UCSD-AML1 (cell line): ENCODE results near the gene SPACA7.

Source experiments
- DNase-seq: peaks from one replicate; lab custom pipeline; 2025; ENCODE audit not compliant: unreplicated experiment; lab: John Stamatoyannopoulos, UW

The SPACA7 gene

GRCh38 chr13:112376050-112376681, at the start of gene SPACA7:
Gene SPACA7 (plus strand): TSS chr13:112376355. CDS start chr13:112376386, 31 bp downstream.
- no peak for DNase-seq

- no peak for DNase-seq
Observed at GRCh38 chr13:112326821-112327370, 49.3 kb upstream of the SPACA7 start.

GRCh38 chr13:112328936-112329335, 47.2 kb upstream of the SPACA7 start:
- DNase-seq: no peak

- DNase-seq: no peak
Observed at GRCh38 chr13:112329376-112329775, 46.8 kb upstream of the SPACA7 start.

GRCh38 chr13:112330066-112330465, 46.1 kb upstream of the SPACA7 start:
- no peak for DNase-seq

GRCh38 chr13:112330479-112331381, 45.4 kb upstream of the SPACA7 start:
- DNase-seq: no peak

GRCh38 chr13:112331675-112332074, 44.5 kb upstream of the SPACA7 start:
- DNase-seq: no peak

GRCh38 chr13:112332727-112333126, 43.4 kb upstream of the SPACA7 start:
- no peak for DNase-seq

- no peak for DNase-seq
Observed at GRCh38 chr13:112333756-112334543, 42.2 kb upstream of the SPACA7 start.

GRCh38 chr13:112335135-112335534, 41.0 kb upstream of the SPACA7 start:
- no peak for DNase-seq

GRCh38 chr13:112341446-112341845, 34.7 kb upstream of the SPACA7 start:
- DNase-seq: no peak

- no peak for DNase-seq
Observed at GRCh38 chr13:112341976-112342735, 34.0 kb upstream of the SPACA7 start.

GRCh38 chr13:112342841-112343361, 33.3 kb upstream of the SPACA7 start:
- no peak for DNase-seq

- no peak for DNase-seq
Observed at GRCh38 chr13:112343591-112343990, 32.6 kb upstream of the SPACA7 start.

- DNase-seq: no peak
Observed at GRCh38 chr13:112345826-112346172, 30.4 kb upstream of the SPACA7 start.

- no peak for DNase-seq
Observed at GRCh38 chr13:112346173-112346898, 29.8 kb upstream of the SPACA7 start.

GRCh38 chr13:112346899-112347229, 29.3 kb upstream of the SPACA7 start:
- DNase-seq: no peak

GRCh38 chr13:112347986-112348385, 28.2 kb upstream of the SPACA7 start:
- DNase-seq: no peak

- no peak for DNase-seq
Observed at GRCh38 chr13:112348642-112349345, 27.4 kb upstream of the SPACA7 start.
